LNCaP clone FGC (cell line): ENCODE measurements around the gene TRIM38.

ENCODE experiments used
- DNase-seq: peaks from one replicate; pipeline ENCODE4 v3.0.0-alpha.2; 2011; ENCODE audit warnings: low read depth
- H3K4me3 ChIP-seq: 2 replicates; pipeline ENCODE4 v1.5.1; 2011; ENCODE audit warnings: mild to moderate bottlenecking, low read depth, low read length, control low read depth
- TF ChIP-seq, protein P1 (sequence below): IDR thresholded peaks from 2 replicates; pipeline ENCODE4 v1.5.1; 2012; ENCODE audit warnings: mild to moderate bottlenecking; ENCODE audit not compliant: control insufficient read depth, insufficient read depth; ENCODE audit errors: extremely low read depth

The TRIM38 gene

DNA sequence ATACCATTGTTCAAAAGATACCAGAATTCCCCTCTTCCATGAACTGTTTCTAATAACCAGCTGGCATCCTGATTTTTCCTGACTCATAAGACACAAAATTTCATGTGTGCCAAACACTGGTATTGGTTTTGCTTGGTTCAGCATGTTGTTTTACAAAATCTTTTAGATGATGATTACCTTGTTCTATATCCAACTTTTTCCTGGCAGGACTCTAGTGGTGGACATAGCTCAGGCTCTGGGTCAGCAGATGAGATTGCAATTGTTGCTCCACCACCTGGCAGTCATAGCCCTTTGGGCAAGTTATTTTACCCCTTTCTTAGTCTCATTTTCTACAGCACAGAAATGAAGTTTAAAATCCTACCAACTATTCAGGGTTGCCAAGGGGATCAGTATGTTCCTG, 6.2 kb downstream of the TRIM38 start:
- TF ChIP-seq, protein P1, sequence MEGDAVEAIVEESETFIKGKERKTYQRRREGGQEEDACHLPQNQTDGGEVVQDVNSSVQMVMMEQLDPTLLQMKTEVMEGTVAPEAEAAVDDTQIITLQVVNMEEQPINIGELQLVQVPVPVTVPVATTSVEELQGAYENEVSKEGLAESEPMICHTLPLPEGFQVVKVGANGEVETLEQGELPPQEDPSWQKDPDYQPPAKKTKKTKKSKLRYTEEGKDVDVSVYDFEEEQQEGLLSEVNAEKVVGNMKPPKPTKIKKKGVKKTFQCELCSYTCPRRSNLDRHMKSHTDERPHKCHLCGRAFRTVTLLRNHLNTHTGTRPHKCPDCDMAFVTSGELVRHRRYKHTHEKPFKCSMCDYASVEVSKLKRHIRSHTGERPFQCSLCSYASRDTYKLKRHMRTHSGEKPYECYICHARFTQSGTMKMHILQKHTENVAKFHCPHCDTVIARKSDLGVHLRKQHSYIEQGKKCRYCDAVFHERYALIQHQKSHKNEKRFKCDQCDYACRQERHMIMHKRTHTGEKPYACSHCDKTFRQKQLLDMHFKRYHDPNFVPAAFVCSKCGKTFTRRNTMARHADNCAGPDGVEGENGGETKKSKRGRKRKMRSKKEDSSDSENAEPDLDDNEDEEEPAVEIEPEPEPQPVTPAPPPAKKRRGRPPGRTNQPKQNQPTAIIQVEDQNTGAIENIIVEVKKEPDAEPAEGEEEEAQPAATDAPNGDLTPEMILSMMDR: no peak
- no peak overlapping the region for H3K4me3 ChIP-seq
- no peak for DNase-seq

DNA sequence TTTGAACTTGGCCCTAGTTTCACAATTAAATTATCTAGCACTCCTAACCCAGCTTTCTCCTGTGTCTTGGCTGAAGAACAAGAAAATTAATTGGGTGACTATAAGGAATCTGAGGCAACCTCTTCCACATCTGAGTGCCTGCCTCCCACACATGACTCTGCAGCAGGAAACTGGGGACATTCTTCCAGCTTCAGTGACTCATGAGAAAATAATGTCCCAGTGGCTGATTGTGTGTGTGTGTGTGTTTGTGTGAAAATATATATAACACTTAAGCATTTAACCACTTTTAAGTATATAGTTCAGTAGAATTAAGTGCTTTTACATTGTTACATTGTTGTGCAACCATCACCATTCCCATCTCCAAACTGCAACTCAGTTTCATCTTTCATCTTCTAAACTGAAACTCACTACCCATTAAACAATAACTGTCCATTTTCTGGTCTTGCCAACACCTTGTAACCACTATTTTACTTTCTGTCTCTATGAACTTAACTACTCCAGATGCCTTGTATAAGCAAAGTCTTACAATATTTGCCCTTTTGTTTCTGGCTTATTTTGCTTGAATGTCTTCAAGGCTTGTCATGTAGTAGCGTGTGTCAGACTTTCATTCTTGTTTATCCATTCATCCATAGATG, 8.7 kb downstream of the TRIM38 start:
- TF ChIP-seq, protein P1: no peak
- no peak for DNase-seq
- H3K4me3 ChIP-seq: no peak overlapping the region

DNA sequence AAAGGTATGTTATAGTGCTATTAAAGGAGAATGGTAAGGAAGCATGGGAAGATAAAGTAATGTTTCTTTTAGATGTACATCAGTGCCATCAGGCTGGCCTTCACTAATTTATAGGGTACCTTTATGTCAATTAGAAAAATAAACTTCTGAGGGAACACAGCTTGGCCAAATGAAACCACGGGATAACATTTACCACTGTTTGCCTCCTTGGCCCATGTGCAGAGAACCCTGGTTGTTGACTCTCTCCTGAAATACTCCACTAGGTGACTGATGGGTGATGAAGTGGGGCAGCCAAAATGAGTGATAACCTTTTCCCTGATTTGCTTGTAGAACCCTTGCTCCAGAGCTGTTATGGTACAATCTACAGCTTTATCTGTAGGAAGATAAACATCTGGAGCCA, 9.5 kb downstream of the TRIM38 start:
- H3K4me3 ChIP-seq: no peak overlapping the region
- DNase-seq: peak; percentile 58
- TF ChIP-seq, protein P1: no peak

DNA sequence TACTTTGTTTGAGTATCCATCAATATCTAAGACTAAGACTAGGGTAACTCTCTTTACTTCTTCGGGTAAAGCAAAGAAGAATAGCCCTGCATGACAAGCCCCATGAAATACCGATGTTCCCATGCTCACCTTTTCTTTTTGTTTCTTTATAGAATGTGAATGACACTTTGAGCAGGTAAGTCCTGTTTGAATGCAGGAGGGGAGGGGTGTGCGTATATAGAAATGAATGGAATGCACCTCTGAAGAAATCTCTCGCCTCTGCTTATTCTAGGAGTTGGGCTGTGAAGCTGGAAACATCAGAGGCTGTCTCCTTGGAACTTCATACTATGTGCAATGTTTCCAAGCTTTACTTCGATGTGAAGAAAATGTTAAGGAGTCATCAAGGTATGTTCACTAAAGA, 10.3 kb downstream of the TRIM38 start:
- DNase-seq: no peak
- no peak overlapping the region for H3K4me3 ChIP-seq
- TF ChIP-seq, protein P1: no peak

DNA sequence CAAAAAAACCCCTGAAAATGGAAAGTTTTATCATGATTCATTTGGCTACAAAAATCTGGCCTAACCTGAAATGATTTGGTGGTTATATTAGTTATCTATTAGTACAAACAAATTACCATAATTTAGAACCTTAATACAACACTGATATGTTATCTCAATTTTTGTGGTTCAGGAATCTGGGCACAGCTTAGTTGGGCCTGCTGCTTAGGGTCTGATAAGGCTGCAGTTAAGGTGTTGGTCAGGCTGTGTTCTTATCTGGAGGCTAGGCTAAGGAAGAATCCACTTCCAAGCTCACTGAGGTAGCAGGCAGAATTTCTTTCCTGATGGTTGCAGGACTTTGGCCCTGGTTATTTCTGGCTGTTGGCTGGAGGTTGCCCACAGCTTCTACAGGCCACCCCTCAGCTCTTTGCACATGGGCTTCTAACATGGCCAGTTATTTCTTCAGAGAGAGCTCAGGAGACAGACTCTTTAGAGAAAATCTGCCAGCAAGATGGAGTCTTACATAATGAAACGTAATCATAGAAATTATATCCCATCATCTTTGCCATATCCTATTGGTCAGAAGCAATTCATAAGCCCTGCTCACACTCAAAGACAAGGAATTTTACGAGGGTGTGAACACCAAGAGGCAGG, 11.4 kb downstream of the TRIM38 start:
- no peak for DNase-seq
- TF ChIP-seq, protein P1: no peak
- H3K4me3 ChIP-seq: no peak overlapping the region

DNA sequence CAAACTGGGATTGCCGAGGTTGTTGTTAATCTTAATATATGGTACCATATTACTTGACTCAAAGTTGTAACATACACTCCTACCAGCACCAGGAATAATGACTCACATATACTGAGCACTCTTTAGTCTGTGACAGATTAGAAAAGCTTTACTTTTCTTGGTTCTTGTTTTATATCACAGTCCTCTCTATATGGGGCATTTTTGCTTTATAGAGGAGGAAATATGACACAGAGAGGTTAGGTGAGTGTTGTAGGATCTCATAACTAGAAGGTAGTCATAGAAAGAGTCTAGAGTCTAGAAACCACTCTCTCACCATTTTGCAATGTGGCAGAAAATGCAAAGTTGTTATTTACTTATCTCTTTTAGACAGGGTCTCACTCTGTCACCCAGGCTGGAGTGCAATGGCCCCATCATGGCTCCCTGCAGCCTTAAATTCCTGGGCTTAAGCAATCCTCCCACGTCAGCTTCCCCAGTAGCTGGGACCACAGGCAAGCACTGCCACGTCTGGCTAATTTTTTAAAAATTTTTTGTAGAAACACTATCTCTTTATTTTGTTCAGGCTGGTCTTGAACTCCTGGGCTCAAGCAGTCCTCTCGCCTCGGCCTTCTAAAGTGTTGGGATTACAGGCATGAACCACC, 13.4 kb downstream of the TRIM38 start:
- TF ChIP-seq, protein P1: no peak
- no peak for DNase-seq
- H3K4me3 ChIP-seq: no peak overlapping the region
